Activated naive CD8-positive, alpha-beta T cell treated with anti-CD3 and anti-CD28 coated beads, Interleukin-2, amount 10 ng/mL, durations not matched to agents 7 days and 5 days (primary cell): ENCODE results near the gene COL6A2. TPM values are rescaled to one million over a fixed set of nuclear protein-coding genes. Genes with fewer than 3 reads are reported as not detected.
A peak's percentile ranks its signal among the peaks of the same experiment; 100 is the strongest.
"Not testable (repeated sequence)": the region's sequence is repeated elsewhere in the genome, so short reads cannot be mapped to it uniquely, and the experiment has no call there.

Experiments
- ATAC-seq: fragments of 150-1000 bp; cut with Tn5 transposase; one replicate; pipeline ENCODE4 v1.10.0; 2021; ENCODE audit warnings: low read depth, moderate library complexity
- POLR2A ChIA-PET: fragments of 350-600 bp; sonication (Branson Sonifier 250); formaldehyde crosslinking; loops from one replicate; lab custom pipeline; 2021; ENCODE audit warnings: antibody characterized with exemption; lab: Charles Lee
- DNase-seq: peaks from one replicate; pipeline ENCODE4 v3.0.0; 2021
- H3K27ac Mint-ChIP-seq: one replicate; pipeline ENCODE4 v1.8.0; 2022; ENCODE audit warnings: mild to moderate bottlenecking, mixed read lengths
- H3K27me3 Mint-ChIP-seq: one replicate; pipeline ENCODE4 v1.8.0; 2022; ENCODE audit warnings: mild to moderate bottlenecking, moderate library complexity, mixed read lengths
- H3K36me3 Mint-ChIP-seq: one replicate; pipeline ENCODE4 v1.8.0; 2021; ENCODE audit warnings: mild to moderate bottlenecking, mixed read lengths
- H3K4me1 Mint-ChIP-seq: one replicate; pipeline ENCODE4 v1.8.0; 2021; ENCODE audit warnings: mixed read lengths
- H3K4me3 Mint-ChIP-seq: one replicate; pipeline ENCODE4 v1.8.0; 2022; ENCODE audit warnings: mild to moderate bottlenecking, moderate library complexity, mixed read lengths
- H3K9me3 Mint-ChIP-seq: one replicate; pipeline ENCODE4 v1.8.0; 2021; ENCODE audit warnings: mixed read lengths
- total RNA-seq, 2 experiments: library from RNA; stranded (reverse); gene quantifications; one replicate each; pipeline ENCODE4 v1.2.3, GENCODE V29; 2021

The COL6A2 gene
- total RNA-seq, 2 experiments from 2014 or later = 23.8 to 23.9 TPM

DNA sequence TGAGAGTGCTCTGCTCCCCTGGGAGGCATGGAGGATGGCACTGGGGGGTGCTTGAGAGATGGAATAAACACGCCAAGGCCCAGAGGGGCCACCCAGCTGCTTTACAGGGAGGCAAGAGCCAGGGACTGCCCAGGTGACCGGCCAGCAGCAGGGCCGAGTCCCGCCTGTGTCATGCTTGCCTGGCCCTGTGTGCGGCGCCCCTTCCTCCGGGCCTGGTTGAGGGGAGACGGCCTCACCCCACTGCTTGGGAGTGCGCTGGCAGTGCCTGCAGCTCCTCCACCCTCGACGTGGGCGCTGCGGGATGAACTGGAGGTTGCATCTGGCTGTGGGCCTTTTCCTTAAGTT is 33.1 kb upstream of the COL6A2 start:
- ATAC-seq (no peak), DNase-seq (no peak)
- H3K4me1 Mint-ChIP-seq = peaks cover 9% of the 10 kb centered on the region

DNA sequence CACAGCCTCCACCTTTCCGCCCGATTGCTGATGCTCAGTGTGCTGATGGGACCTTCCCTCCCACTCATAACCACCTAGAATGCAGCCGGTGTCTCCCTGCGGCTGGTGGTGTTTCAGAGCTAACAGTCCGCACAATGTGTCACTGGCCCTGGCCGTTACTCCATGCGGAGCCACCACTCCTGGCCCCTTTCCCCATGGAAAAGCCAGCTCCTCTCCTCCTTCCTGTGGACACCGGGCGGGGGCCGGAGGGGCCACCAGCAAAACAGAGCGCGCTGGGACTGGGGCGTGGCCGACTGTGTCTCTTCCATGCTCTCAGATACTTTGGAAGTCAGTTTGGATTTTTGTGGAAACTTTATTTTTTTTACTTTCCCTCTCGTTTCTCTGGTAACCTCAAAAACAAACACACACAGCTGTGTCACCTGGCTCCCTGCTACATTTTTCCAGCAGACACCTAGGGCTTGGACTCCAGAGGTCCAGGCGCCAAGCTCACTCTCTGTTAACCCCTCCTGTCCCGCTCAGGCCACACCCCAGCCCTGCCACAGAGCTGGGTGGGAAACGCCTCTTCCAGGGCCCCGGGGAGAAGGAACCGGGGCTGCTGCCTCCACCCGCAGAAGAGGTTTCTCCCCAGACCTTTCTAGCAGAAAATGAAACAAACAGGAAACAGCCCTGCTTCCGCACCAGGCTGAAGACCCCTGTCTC is 32.5 kb upstream of the COL6A2 start:
- Mint-ChIP-seq H3K4me3 (peak overlapping the region; percentile 74), H3K27ac (peak overlapping the region; percentile 87), H3K36me3 (no peaks in the 10 kb centered on the region), H3K27me3 (no peaks in the 10 kb centered on the region), H3K9me3 (peaks cover 18% of the 10 kb centered on the region), H3K4me1 (peaks cover 9% of the 10 kb centered on the region)
- no peak for DNase-seq
- POLR2A ChIA-PET = no interaction called here
- peak; percentile 81 for ATAC-seq

More for the DNA sequence above, 33.1 kb upstream of the COL6A2 start:
- POLR2A ChIA-PET = no interaction called here
- Mint-ChIP-seq H3K27ac (no peak overlapping the region), H3K36me3 (no peaks in the 10 kb centered on the region), H3K9me3 (peaks cover 18% of the 10 kb centered on the region), H3K27me3 (no peaks in the 10 kb centered on the region), H3K4me3 (no peak overlapping the region)

DNA sequence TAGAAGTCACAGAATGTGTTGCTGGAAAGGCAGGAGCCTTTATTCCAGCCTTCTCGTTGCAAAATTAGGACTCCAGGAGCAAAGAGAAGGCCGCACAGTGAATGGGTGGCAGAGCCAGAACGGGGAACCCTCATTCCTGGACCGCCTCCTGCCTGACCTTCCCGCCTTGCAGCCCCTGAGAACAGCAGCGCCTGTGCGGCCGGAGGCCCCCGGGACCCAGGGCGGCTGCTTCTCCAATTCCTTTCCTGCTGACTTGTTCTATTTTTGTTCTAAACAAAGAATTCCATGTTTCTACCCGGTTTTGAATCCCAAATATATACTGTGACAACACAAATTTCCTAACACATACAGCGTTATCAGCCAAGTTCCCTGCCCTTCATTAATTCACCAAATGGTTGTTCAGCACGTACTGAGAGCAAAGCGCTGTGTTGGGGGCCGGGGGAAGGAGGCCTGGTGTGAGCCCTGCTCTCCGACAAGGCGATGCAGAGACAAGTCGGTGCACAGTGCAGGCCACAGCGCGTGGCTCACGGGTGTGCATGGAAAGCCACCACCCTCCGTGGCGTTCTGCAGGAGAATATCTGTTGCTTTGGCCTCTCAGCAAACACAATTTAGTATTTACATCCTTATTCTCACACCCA is 31.9 kb upstream of the COL6A2 start:
- Mint-ChIP-seq H3K36me3 (no peaks in the 10 kb centered on the region), H3K27me3 (no peaks in the 10 kb centered on the region), H3K27ac (peak overlapping the region; percentile 87), H3K4me1 (peaks cover 8% of the 10 kb centered on the region), H3K4me3 (peak overlapping the region; percentile 74), H3K9me3 (peaks cover 17% of the 10 kb centered on the region)
- no peak for DNase-seq
- POLR2A ChIA-PET = no interaction called here
- no peak for ATAC-seq

DNA sequence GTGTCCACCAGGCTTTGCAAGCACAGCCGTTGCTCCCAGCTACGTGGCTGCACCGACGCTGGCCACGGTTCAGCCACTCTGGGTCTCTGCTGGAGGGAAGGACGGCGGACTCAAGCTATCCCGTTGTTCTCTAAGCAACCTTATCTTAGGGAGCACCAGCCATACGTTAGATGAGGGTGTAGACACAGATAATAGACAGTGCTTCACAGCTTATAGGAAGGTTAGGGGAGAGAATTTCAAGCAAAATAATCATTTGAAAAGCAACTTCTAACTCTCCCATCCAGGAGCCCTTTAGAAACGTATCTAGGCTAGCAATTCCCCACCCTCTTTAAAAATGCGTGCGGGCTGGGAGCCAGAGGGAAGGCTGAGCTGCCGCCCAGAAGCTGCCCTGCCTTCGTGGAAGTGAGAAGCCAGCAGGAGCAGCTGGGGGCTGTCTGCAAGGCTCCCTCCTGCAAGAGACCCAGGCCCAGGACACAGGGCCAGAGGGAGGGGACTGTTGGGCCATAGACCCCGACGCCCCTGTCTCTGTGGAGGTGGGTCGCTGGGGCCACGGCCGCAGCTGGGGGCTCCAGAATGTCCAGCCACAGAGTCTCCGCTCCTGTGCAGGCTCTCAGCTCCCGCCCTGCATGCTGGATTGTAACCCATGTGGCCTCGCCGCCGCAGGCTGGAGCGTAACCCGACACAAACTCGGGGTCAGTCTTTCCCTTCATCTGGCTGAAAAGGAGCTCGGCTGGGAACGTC is 31.2 kb upstream of the COL6A2 start:
- Mint-ChIP-seq H3K27ac (peak overlapping the region; percentile 13), H3K36me3 (no peaks in the 10 kb centered on the region), H3K4me3 (no peak overlapping the region), H3K27me3 (no peaks in the 10 kb centered on the region), H3K4me1 (peaks cover 8% of the 10 kb centered on the region), H3K9me3 (peaks cover 17% of the 10 kb centered on the region)
- DNase-seq = no peak
- POLR2A ChIA-PET = no interaction called here
- ATAC-seq = no peak

- ATAC-seq = no peak
- H3K27me3 Mint-ChIP-seq = no peaks in the 10 kb centered on the region
- POLR2A ChIA-PET = no interaction called here
- no peak overlapping the region for H3K27ac Mint-ChIP-seq
- DNase-seq = no peak
- peaks cover 12% of the 10 kb centered on the region for H3K9me3 Mint-ChIP-seq
- H3K36me3 Mint-ChIP-seq = no peaks in the 10 kb centered on the region
- no peak overlapping the region for H3K4me3 Mint-ChIP-seq
- peaks cover 10% of the 10 kb centered on the region for H3K4me1 Mint-ChIP-seq
Measured at GRCh38 chr21:46067505-46068201, 30.3 kb upstream of the COL6A2 start.

- no peaks in the 10 kb centered on the region for H3K36me3 Mint-ChIP-seq
- no peak overlapping the region for H3K27ac Mint-ChIP-seq
- POLR2A ChIA-PET = no interaction called here
- H3K4me3 Mint-ChIP-seq = no peak overlapping the region
- DNase-seq (no peak), ATAC-seq (no peak)
- peaks cover 12% of the 10 kb centered on the region for H3K9me3 Mint-ChIP-seq
- no peaks in the 10 kb centered on the region for H3K27me3 Mint-ChIP-seq
- peaks cover 10% of the 10 kb centered on the region for H3K4me1 Mint-ChIP-seq
Measured at GRCh38 chr21:46068516-46069079, 29.3 kb upstream of the COL6A2 start.

DNA sequence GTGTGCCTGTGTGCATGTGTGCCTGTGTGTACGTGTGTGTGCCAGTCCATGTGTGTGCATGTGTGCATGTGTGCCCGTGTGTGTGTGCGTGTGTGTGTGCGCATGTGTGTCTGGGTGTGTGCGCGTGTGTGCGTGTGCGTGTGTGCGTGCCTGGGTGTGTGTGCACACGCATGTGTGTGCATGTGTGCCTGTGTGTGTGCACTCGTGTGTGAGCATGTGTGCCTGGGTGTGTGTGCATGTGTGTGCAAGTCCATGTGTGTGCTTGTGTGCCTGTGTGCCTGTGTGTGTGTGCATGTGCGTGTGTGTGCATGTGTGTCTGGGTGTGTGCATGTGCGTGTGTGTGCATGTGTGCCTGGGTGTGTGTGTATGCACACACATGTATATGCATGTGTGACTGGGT is 28.7 kb upstream of the COL6A2 start:
- no peak overlapping the region for H3K4me3 Mint-ChIP-seq
- ATAC-seq (no peak), DNase-seq (peak; percentile 13)
- POLR2A ChIA-PET = no interaction called here
- H3K4me1 Mint-ChIP-seq = peaks cover 10% of the 10 kb centered on the region
- peaks cover 2% of the 10 kb centered on the region for H3K27me3 Mint-ChIP-seq
- H3K36me3 Mint-ChIP-seq = no peaks in the 10 kb centered on the region
- H3K27ac Mint-ChIP-seq = no peak overlapping the region
- H3K9me3 Mint-ChIP-seq = peaks cover 12% of the 10 kb centered on the region

DNA sequence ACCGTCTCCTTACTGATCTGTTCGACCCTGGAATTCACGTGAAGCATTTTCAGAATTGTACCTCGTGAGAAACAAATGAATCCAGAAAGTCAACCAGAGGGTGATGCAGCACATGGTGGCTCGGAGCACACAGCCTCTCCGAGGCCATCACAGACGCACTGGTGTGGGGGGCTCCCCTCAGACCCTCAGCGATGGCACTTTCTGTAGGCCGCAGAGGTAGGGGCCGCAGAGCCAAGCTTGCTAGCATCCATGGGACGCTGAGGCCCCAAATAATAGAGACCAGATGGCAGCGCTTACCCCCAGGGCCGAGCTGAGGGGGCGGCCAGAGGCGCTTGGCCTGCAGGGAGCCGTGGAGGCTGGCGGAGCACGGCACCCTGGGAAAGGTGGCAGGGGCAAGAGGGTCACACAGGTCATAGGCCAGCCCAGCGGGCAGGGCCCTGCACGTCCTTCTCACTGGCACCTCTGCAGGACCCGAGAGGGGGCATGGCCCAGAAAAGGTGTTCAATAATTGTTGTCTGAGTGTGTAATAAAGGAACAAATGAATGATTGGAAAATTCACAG is 28.1 kb upstream of the COL6A2 start:
- H3K27ac Mint-ChIP-seq = no peak overlapping the region
- no peak overlapping the region for H3K4me3 Mint-ChIP-seq
- DNase-seq (peak; percentile 18), ATAC-seq (no peak)
- POLR2A ChIA-PET = no interaction called here
- peaks cover 12% of the 10 kb centered on the region for H3K9me3 Mint-ChIP-seq
- H3K27me3 Mint-ChIP-seq = peaks cover 2% of the 10 kb centered on the region
- H3K4me1 Mint-ChIP-seq = peaks cover 9% of the 10 kb centered on the region
- H3K36me3 Mint-ChIP-seq = no peaks in the 10 kb centered on the region

GRCh38 chr21:46071082-46071481 is 26.8 kb upstream of the COL6A2 start:
- H3K27ac Mint-ChIP-seq = no peak overlapping the region

GRCh38 chr21:46076724-46077123 is 21.2 kb upstream of the COL6A2 start:
- H3K9me3 Mint-ChIP-seq, POLR2A ChIA-PET, H3K27ac Mint-ChIP-seq, H3K4me3 Mint-ChIP-seq, ATAC-seq, H3K4me1 Mint-ChIP-seq, H3K36me3 Mint-ChIP-seq, DNase-seq: not testable (repeated sequence)
- H3K27me3 Mint-ChIP-seq = peaks cover 16% of the 10 kb centered on the region

More at GRCh38 chr21:46071082-46071481, 26.8 kb upstream of the COL6A2 start:
- POLR2A ChIA-PET = no interaction called here
- no peaks in the 10 kb centered on the region for H3K36me3 Mint-ChIP-seq
- peaks cover 2% of the 10 kb centered on the region for H3K4me1 Mint-ChIP-seq
- DNase-seq = no peak
- ATAC-seq = no peak
- peaks cover 12% of the 10 kb centered on the region for H3K9me3 Mint-ChIP-seq
- no peak overlapping the region for H3K4me3 Mint-ChIP-seq
- peaks cover 11% of the 10 kb centered on the region for H3K27me3 Mint-ChIP-seq

- POLR2A ChIA-PET = interaction anchor here (0.6 kb wide), 1 partner anchor 141 kb away, joined by 4 read pairs; no protein-coding TSS in a partner anchor
- peaks cover 16% of the 10 kb centered on the region for H3K27me3 Mint-ChIP-seq
- no peaks in the 10 kb centered on the region for H3K9me3 Mint-ChIP-seq
- no peak overlapping the region for H3K4me3 Mint-ChIP-seq
- DNase-seq (no peak), ATAC-seq (no peak)
- H3K27ac Mint-ChIP-seq = no peak overlapping the region
- H3K4me1 Mint-ChIP-seq = no peaks in the 10 kb centered on the region
- H3K36me3 Mint-ChIP-seq = no peaks in the 10 kb centered on the region
Measured at GRCh38 chr21:46077674-46078101, 20.2 kb upstream of the COL6A2 start.

DNA sequence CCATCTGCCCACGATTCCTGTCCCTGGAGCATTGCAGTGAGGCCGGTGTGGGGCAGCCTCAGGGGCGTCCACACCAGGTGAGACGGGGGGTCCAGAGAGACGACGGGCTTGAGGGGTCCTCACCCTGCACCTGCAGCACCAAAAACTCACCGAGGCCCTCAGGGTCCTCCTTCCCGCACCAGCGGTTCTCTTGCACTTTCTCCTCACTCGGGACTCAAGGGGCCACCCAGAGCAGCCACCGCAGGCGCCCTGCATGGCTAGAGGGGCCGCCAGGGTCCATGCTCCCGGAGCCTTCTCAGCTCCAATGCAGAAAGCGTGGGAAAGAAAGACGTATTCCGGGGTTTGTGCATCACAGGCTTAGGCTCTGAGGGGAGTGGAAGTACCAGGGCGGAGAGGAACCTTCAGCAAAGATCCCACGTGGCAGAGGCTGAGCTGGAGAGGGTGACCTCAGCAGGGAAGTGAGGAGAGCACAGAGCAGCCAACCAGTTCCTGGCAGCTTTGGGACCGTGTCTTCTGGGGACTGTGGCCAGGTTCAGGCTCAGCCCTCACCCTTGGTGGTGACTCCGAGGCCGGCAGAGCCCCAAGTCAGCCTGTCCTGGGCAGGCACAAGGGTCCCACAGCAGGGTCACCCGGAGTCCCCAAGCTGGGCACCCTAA is 19.5 kb upstream of the COL6A2 start:
- H3K36me3 Mint-ChIP-seq = no peaks in the 10 kb centered on the region
- DNase-seq = no peak
- no peaks in the 10 kb centered on the region for H3K9me3 Mint-ChIP-seq
- no peak overlapping the region for H3K4me3 Mint-ChIP-seq
- POLR2A ChIA-PET = no interaction called here
- peaks cover 16% of the 10 kb centered on the region for H3K27me3 Mint-ChIP-seq
- no peak for ATAC-seq
- no peaks in the 10 kb centered on the region for H3K4me1 Mint-ChIP-seq
- H3K27ac Mint-ChIP-seq = no peak overlapping the region
